ENCODE data around the gene HTR1D. TPM values are rescaled to one million over a fixed set of nuclear protein-coding genes. Genes with fewer than 3 reads are reported as not detected.

The HTR1D gene
- total RNA-seq, 1 experiment from 2014 or later: 5.4 TPM

DNA sequence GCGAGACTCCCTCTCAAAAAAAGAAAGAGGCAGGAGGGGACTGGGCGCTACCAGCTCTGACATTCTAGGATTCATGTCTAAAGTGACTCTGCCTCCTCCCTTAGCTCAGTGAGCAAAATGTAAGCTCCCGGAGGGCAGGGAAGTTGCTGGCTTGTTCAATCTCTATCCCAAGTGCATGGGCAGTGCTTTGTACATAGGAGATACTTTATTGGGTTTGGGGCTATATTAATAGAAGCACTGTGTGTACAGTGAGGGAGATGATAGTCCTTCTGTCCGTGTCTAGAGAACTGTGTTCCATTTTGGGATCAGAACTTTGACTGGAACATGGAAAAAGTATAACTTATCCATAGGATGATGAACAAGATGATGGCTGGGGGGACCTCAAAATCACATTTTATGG, 31.9 kb downstream of the HTR1D start:
- POLR2A ChIA-PET: no interaction called here
- no peaks in the 10 kb centered on the region for H3K36me3 Mint-ChIP-seq
- H3K27me3 Mint-ChIP-seq (ENCODE audit: low read depth): peaks cover 7% of the 10 kb centered on the region
- DNase-seq (ENCODE audit: low spot score): no peak
- H3K4me1 Mint-ChIP-seq: no peaks in the 10 kb centered on the region
- H3K4me3 Mint-ChIP-seq: no peak overlapping the region
- ATAC-seq: no peak
- no peak for TF ChIP-seq ESRRA (CRISPR knock-in tag; IDR thresholded peaks at IDR 0.05; ENCODE audit: borderline replicate concordance)
- no peak overlapping the region for H3K27ac Mint-ChIP-seq
- no peaks in the 10 kb centered on the region for H3K9me3 Mint-ChIP-seq
- CTCF ChIA-PET: interaction anchor here (0.6 to 8.1 kb wide), 46 partner anchors 9 to 1268 kb away, joined by 3 to 156 read pairs (median 6); partner anchors contain the start of genes HTR1D, KDM1A, LACTBL1 and LUZP1

DNA sequence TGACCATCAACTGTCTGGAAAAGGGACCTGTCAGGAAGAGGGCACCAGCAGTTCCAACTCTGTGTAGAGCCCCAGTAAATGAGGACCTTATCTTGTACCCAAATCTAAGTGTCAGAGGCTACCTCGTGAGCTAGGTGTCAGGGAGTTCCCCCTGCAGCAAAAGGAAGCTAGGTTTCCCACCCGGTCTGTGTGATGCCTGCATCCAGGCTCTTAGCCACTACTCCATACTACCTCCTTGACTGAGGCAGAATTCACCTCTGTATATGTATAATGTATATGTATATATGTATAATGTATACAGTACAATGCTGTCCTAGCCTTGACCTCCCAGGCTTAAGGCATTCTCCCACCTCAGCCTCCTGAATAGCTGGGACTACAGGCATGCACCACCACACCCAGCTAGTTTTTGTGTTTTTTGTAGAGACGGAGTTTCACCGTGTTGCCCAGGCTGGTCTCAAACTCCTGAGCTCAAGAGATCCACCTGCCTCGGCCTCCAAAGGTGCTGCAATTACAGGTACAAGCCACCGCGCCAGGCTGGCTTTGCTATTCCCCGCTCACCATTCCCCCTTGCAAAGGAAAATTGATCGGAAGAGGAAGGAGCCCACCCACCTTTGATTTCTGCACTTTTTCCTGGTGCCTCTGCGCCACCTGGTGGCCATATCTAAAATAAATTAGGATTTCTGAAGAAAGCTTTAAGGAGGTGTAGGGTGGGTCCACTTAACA, 32.9 kb downstream of the HTR1D start:
- ChIA-PET POLR2A (no interaction called here), CTCF (interaction anchor here (0.6 to 8.1 kb wide), 57 partner anchors 10 to 1269 kb away, joined by 3 to 156 read pairs (median 5); partner anchors contain the start of genes HTR1D, KDM1A, LACTBL1 and LUZP1)
- no peak overlapping the region for H3K27ac Mint-ChIP-seq
- no peaks in the 10 kb centered on the region for H3K36me3 Mint-ChIP-seq
- peaks cover 10% of the 10 kb centered on the region for H3K27me3 Mint-ChIP-seq (ENCODE audit: low read depth)
- H3K4me3 Mint-ChIP-seq: no peak overlapping the region
- TF ChIP-seq, protein P1, sequence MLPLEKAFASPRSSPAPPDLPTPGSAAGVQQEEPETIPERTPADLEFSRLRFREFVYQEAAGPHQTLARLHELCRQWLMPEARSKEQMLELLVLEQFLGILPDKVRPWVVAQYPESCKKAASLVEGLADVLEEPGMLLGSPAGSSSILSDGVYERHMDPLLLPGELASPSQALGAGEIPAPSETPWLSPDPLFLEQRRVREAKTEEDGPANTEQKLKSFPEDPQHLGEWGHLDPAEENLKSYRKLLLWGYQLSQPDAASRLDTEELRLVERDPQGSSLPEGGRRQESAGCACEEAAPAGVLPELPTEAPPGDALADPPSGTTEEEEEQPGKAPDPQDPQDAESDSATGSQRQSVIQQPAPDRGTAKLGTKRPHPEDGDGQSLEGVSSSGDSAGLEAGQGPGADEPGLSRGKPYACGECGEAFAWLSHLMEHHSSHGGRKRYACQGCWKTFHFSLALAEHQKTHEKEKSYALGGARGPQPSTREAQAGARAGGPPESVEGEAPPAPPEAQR (CRISPR knock-in tag; IDR thresholded peaks at IDR 0.05): no peak
- TF ChIP-seq, protein P2, sequence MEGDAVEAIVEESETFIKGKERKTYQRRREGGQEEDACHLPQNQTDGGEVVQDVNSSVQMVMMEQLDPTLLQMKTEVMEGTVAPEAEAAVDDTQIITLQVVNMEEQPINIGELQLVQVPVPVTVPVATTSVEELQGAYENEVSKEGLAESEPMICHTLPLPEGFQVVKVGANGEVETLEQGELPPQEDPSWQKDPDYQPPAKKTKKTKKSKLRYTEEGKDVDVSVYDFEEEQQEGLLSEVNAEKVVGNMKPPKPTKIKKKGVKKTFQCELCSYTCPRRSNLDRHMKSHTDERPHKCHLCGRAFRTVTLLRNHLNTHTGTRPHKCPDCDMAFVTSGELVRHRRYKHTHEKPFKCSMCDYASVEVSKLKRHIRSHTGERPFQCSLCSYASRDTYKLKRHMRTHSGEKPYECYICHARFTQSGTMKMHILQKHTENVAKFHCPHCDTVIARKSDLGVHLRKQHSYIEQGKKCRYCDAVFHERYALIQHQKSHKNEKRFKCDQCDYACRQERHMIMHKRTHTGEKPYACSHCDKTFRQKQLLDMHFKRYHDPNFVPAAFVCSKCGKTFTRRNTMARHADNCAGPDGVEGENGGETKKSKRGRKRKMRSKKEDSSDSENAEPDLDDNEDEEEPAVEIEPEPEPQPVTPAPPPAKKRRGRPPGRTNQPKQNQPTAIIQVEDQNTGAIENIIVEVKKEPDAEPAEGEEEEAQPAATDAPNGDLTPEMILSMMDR (IDR thresholded peaks at IDR 0.05): peak; percentile 86
- no peak for TF ChIP-seq RORB (CRISPR knock-in tag; IDR thresholded peaks at IDR 0.05)
- 0 out of 2 replicates have a peak, but pooled peaks have one; percentile 13 for TF ChIP-seq SP1 (CRISPR knock-in tag; conservative IDR thresholded peaks at IDR 0.05)
- ATAC-seq (peak; percentile 96), DNase-seq (ENCODE audit: low spot score) (peak; percentile 72)
- no peaks in the 10 kb centered on the region for H3K4me1 Mint-ChIP-seq
- no peaks in the 10 kb centered on the region for H3K9me3 Mint-ChIP-seq

DNA sequence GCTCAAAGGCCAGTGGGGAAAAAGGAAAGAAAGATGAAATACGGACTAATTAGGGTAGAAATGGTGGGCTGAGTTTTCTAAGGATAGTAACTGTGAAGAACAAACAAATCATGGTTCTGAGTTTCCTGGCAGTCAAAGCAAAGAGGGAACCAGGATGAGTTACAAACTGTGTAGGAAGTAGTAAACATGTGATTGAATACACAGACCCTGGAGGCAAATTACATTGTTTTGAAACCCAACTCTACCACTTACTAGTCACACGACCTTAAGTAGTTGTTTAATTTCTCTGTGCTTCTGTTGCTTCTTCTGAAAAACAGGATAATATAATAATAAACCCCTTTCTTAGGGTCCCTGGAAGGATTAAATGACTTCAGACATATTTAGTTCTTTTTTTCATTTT, 37.4 kb downstream of the HTR1D start:
- Mint-ChIP-seq H3K27ac (no peak overlapping the region), H3K27me3 (ENCODE audit: low read depth) (peaks cover 48% of the 10 kb centered on the region), H3K4me3 (no peak overlapping the region), H3K36me3 (no peaks in the 10 kb centered on the region), H3K4me1 (no peaks in the 10 kb centered on the region; the same call in 1 of the 2 replicates), H3K9me3 (no peaks in the 10 kb centered on the region)
- POLR2A ChIA-PET: no interaction called here
- TF ChIP-seq ZNF423 (CRISPR knock-in tag; IDR thresholded peaks at IDR 0.05): no peak
- TF ChIP-seq, protein P3, sequence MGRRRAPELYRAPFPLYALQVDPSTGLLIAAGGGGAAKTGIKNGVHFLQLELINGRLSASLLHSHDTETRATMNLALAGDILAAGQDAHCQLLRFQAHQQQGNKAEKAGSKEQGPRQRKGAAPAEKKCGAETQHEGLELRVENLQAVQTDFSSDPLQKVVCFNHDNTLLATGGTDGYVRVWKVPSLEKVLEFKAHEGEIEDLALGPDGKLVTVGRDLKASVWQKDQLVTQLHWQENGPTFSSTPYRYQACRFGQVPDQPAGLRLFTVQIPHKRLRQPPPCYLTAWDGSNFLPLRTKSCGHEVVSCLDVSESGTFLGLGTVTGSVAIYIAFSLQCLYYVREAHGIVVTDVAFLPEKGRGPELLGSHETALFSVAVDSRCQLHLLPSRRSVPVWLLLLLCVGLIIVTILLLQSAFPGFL (CRISPR knock-in tag; IDR thresholded peaks at IDR 0.05; ENCODE audit: borderline replicate concordance): no peak
- TF ChIP-seq, protein P4, sequence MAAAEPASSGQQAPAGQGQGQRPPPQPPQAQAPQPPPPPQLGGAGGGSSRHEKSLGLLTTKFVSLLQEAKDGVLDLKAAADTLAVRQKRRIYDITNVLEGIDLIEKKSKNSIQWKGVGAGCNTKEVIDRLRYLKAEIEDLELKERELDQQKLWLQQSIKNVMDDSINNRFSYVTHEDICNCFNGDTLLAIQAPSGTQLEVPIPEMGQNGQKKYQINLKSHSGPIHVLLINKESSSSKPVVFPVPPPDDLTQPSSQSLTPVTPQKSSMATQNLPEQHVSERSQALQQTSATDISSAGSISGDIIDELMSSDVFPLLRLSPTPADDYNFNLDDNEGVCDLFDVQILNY (CRISPR knock-in tag; IDR thresholded peaks at IDR 0.05): no peak
- no peak for TF ChIP-seq ZNF232 (CRISPR knock-in tag; IDR thresholded peaks at IDR 0.05)
- TF ChIP-seq, protein P5, sequence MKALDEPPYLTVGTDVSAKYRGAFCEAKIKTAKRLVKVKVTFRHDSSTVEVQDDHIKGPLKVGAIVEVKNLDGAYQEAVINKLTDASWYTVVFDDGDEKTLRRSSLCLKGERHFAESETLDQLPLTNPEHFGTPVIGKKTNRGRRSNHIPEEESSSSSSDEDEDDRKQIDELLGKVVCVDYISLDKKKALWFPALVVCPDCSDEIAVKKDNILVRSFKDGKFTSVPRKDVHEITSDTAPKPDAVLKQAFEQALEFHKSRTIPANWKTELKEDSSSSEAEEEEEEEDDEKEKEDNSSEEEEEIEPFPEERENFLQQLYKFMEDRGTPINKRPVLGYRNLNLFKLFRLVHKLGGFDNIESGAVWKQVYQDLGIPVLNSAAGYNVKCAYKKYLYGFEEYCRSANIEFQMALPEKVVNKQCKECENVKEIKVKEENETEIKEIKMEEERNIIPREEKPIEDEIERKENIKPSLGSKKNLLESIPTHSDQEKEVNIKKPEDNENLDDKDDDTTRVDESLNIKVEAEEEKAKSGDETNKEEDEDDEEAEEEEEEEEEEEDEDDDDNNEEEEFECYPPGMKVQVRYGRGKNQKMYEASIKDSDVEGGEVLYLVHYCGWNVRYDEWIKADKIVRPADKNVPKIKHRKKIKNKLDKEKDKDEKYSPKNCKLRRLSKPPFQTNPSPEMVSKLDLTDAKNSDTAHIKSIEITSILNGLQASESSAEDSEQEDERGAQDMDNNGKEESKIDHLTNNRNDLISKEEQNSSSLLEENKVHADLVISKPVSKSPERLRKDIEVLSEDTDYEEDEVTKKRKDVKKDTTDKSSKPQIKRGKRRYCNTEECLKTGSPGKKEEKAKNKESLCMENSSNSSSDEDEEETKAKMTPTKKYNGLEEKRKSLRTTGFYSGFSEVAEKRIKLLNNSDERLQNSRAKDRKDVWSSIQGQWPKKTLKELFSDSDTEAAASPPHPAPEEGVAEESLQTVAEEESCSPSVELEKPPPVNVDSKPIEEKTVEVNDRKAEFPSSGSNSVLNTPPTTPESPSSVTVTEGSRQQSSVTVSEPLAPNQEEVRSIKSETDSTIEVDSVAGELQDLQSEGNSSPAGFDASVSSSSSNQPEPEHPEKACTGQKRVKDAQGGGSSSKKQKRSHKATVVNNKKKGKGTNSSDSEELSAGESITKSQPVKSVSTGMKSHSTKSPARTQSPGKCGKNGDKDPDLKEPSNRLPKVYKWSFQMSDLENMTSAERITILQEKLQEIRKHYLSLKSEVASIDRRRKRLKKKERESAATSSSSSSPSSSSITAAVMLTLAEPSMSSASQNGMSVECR (CRISPR knock-in tag; IDR thresholded peaks at IDR 0.05; ENCODE audit: borderline replicate concordance): no peak
- ATAC-seq: no peak
- CTCF ChIA-PET: interaction anchor here (0.6 to 2.7 kb wide), 2 partner anchors 14 to 80 kb away, joined by 3 to 10 read pairs; no protein-coding TSS in a partner anchor
- DNase-seq (ENCODE audit: low spot score): no peak

Data from WTC11 (cell line).